Vagina (tissue), 2 donors: ENCODE data around the gene DUSP2. TPM values are rescaled to one million over a fixed set of nuclear protein-coding genes. Genes with fewer than 3 reads are reported as not detected.

Source experiments
- DNase-seq, 2 donors: peaks; one replicate each; pipeline ENCODE4 v3.0.0-alpha.2; 2017; ENCODE audit errors: extremely low spot score in 2 of 2
- H3K27ac ChIP-seq: fragments of 200-600 bp; sonication (generic); one replicate; pipeline ENCODE4 v1.5.1; 2019
- H3K27me3 ChIP-seq: fragments of 200-600 bp; sonication (generic); one replicate; pipeline ENCODE4 v1.5.1; 2019
- H3K36me3 ChIP-seq, 2 donors: fragments of 200-600 bp; sonication (generic); one replicate each; pipeline ENCODE4 v1.5.1; 2017 to 2019
- H3K4me1 ChIP-seq: fragments of 200-600 bp; sonication (generic); one replicate; pipeline ENCODE4 v1.5.1; 2019
- H3K4me3 ChIP-seq, 2 donors: fragments of 200-600 bp; sonication (generic); 1 replicate in 1 of 2; 2 replicates in 1 of 2; pipeline ENCODE4 v1.5.1; 2016 to 2019
- H3K9me3 ChIP-seq: fragments of 200-600 bp; sonication (generic); one replicate; pipeline ENCODE4 v1.5.1; 2019
- POLR2A ChIP-seq, 2 donors: fragments of 450-650 bp; IDR thresholded peaks; one replicate each; pipeline ENCODE4 v1.6.1; 2017; ENCODE audit warnings: antibody characterized with exemption in 2 of 2, mild to moderate bottlenecking in 2 of 2, moderate library complexity in 2 of 2
- POLR2AphosphoS5 ChIP-seq, 2 donors: sonication (generic); formaldehyde crosslinking; IDR thresholded peaks; one replicate each; pipeline ENCODE4 v1.9.0; 2017; ENCODE audit warnings: antibody characterized with exemption in 2 of 2, mild to moderate bottlenecking in 2 of 2, low read depth in 1 of 2; ENCODE audit not compliant: insufficient read depth in 1 of 2
- intact Hi-C: fragments of 100-400 bp; cut with DNase I; formaldehyde crosslinking; loops from one replicate; pipeline ENCODE4 v1.15.1; 2023
- total RNA-seq: library from RNA; depleted of rRNA; stranded (reverse); fragments of >200 nt; gene quantifications from one replicate; pipeline ENCODE4 v1.2.3, GENCODE V29; 2016
- TF ChIP-seq, protein P1 (sequence below), 3 experiments: fragments of 450-650 bp in 2 of 3; fragments of 200-600 bp in 1 of 3; sonication (generic) in 1 of 3; IDR thresholded peaks; one replicate each; pipeline ENCODE4 v1.5.1; 2017 to 2019; ENCODE audit warnings: antibody characterized with exemption in 3 of 3, mild to moderate bottlenecking in 2 of 3, moderate library complexity in 2 of 3

Gene DUSP2
- total RNA-seq, 1 donor from 2014 or later, result 14.0 TPM

DNA sequence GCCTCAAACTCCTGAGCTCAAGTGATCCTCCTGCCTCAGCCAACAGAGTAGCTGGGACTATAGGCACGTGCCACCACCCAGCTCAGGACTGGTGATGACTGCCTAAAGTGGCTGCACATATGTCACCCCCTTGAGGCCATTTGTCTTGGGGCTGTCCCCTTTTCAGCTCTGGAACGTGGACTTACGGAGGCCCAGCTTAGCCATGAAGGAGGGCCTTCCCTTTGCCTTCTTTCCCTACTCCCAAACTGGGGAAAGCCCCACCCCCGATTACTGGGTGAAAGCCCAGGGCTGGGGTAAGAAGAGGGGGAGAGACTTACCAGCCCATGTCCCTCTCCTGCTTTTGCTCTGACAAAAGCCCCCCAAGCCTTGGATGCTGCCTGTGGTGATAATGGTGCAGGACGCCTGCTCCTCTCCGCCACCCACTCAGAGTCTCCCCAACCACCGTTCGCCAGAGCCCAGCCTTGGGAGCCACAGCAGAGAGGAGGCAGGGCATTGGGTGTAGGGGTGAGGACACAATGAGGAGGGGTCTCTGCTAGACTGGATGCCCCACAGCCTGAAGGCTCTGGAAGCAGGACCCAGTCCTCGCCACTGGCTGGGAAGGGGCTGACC is 2.5 kb upstream of the DUSP2 start:
- H3K9me3 ChIP-seq, result no peaks in the 10 kb centered on the region
- no peaks in the 10 kb centered on the region for H3K27me3 ChIP-seq
- H3K4me1 ChIP-seq, result peaks cover 17% of the 10 kb centered on the region
- peak overlapping the region; percentile 44 for H3K27ac ChIP-seq
- DNase-seq, result no peak
- intact Hi-C loops, result no loop called here
- H3K4me3 ChIP-seq, result no peak overlapping the region
- TF ChIP-seq POLR2A (IDR thresholded peaks at IDR 0.05), result no peak
- TF ChIP-seq POLR2AphosphoS5 (IDR thresholded peaks at IDR 0.05; ENCODE audit: insufficient read depth in 1 of 2, low read depth in 1 of 2), result no peak
- TF ChIP-seq, protein P1, sequence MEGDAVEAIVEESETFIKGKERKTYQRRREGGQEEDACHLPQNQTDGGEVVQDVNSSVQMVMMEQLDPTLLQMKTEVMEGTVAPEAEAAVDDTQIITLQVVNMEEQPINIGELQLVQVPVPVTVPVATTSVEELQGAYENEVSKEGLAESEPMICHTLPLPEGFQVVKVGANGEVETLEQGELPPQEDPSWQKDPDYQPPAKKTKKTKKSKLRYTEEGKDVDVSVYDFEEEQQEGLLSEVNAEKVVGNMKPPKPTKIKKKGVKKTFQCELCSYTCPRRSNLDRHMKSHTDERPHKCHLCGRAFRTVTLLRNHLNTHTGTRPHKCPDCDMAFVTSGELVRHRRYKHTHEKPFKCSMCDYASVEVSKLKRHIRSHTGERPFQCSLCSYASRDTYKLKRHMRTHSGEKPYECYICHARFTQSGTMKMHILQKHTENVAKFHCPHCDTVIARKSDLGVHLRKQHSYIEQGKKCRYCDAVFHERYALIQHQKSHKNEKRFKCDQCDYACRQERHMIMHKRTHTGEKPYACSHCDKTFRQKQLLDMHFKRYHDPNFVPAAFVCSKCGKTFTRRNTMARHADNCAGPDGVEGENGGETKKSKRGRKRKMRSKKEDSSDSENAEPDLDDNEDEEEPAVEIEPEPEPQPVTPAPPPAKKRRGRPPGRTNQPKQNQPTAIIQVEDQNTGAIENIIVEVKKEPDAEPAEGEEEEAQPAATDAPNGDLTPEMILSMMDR (IDR thresholded peaks at IDR 0.05), result no peak
- H3K36me3 ChIP-seq, result no peaks in the 10 kb centered on the region

DNA sequence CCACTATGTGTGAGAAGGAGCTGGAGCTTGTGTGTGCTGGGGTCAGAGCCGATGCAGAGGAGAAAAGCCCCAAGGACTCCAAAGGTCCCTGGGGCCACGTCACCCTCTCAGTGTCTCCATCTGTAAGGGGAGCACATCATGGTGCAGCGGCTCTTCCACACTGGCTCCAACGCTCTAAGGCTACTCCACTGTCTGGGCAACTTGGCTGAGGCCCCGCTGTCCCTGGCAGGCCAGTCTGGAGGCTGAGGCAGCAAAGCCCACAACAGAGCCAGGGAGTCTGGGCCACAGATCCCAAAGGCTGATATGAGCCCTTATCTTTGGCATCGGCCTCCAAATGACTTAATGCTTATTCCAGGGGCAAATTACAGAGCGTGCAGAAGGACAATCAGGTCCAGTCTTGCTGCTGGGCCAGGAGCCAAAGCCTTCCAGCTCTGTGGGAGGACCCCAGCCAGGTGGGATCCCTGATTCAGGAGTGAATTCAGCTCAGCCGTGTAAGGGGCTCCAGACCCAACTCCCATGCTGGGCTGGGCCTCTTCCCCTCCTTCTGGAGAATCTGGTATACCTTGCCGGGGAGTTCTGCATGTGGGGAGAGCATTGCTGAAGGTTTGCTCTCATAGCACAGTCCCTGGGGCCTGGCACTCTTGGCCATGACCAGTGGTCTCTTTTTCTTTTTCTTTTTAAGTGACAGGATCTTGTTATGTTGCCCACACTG is 1.8 kb upstream of the DUSP2 start:
- Histone ChIP-seq H3K4me3 (no peak overlapping the region), H3K4me1 (peaks cover 17% of the 10 kb centered on the region), H3K9me3 (no peaks in the 10 kb centered on the region), H3K27me3 (no peaks in the 10 kb centered on the region), H3K27ac (peak overlapping the region; percentile 44), H3K36me3 (no peaks in the 10 kb centered on the region)
- no peak for DNase-seq
- no peak for TF ChIP-seq POLR2AphosphoS5 (IDR thresholded peaks at IDR 0.05; ENCODE audit: insufficient read depth in 1 of 2, low read depth in 1 of 2)
- TF ChIP-seq POLR2A (IDR thresholded peaks at IDR 0.05), result no peak
- TF ChIP-seq, protein P1 (IDR thresholded peaks at IDR 0.05), result no peak
- intact Hi-C loops, result no loop called here

DNA sequence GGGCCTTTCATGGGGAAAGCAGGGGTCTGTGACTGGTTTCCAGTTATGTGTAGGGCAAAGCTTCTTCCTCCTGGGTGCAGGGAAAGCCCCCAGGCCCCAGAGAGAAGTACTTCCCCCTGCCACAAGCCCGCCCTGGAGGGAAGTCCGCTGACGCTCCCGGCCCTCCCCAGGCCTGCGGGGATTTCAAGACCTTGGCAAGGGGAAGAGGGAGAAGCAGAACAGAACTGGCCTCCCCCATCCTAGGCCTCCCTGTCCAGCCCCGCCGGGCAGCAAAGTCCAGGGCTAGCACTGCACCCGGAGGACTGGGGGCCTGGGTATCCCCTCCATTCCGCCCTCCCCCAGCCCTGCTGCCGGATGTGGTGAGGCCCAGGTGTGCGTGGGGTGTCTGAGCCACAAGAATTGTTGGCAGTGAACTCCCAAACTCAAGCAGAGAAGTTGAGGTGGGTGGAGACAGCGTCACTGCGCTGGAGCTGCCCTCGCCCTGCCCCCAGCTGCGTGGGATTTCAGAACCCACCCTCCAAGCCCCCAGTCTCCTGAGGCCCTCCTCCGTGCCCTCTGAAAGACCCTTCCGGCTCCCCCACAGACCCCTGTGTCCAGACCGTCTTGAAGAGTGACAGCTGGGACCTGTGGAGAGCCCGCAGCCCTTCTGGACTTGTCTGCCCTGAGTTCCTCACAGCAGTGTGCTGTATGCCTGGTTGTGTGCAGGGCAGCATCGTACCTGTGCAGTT is 1.1 kb upstream of the DUSP2 start:
- TF ChIP-seq POLR2AphosphoS5 (IDR thresholded peaks at IDR 0.05; ENCODE audit: insufficient read depth in 1 of 2, low read depth in 1 of 2) (peak in 1 of 2 donors; percentile 61), POLR2A (IDR thresholded peaks at IDR 0.05) (no peak)
- TF ChIP-seq, protein P1 (IDR thresholded peaks at IDR 0.05), result no peak
- peak overlapping the region; percentile 57 for H3K27ac ChIP-seq
- H3K36me3 ChIP-seq, result no peaks in the 10 kb centered on the region
- no peaks in the 10 kb centered on the region for H3K9me3 ChIP-seq
- no peak for DNase-seq
- no peak overlapping the region for H3K4me3 ChIP-seq
- intact Hi-C loops, result no loop called here
- H3K27me3 ChIP-seq, result no peaks in the 10 kb centered on the region
- peaks cover 17% of the 10 kb centered on the region for H3K4me1 ChIP-seq

DNA sequence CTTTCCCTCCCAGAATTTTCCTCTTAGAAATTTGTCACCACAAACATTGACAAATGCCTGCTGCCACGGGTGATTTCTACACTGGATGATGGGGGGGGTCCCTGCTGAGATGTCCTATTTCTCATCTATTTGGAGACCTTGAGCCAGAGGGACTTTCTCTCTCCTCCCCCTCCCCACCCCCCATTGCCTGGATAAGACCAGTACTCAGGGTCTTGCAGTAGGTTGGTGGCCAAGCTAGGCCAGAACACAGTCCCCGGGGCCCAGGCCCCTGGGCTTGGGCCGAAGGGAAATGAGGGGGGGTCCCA is 560 bp upstream of the DUSP2 start:
- no peak for TF ChIP-seq POLR2AphosphoS5 (IDR thresholded peaks at IDR 0.05; ENCODE audit: insufficient read depth in 1 of 2, low read depth in 1 of 2)
- no peak for TF ChIP-seq POLR2A (IDR thresholded peaks at IDR 0.05)
- TF ChIP-seq, protein P1 (IDR thresholded peaks at IDR 0.05), result no peak
- intact Hi-C loops, result no loop called here
- H3K27me3 ChIP-seq, result no peaks in the 10 kb centered on the region
- H3K9me3 ChIP-seq, result no peaks in the 10 kb centered on the region
- H3K4me1 ChIP-seq, result peaks cover 17% of the 10 kb centered on the region
- no peak for DNase-seq
- H3K4me3 ChIP-seq, result peak overlapping the region; percentile 45 to 52
- H3K36me3 ChIP-seq, result no peaks in the 10 kb centered on the region
- peak overlapping the region; percentile 57 for H3K27ac ChIP-seq
